A673 (cell line): ENCODE measurements around the gene CCR2. TPM values are rescaled to one million over a fixed set of nuclear protein-coding genes. Genes with fewer than 3 reads are reported as not detected.

Experiments used
- BruUV-seq: library from RNA; stranded (reverse); fragments of 400-500 nt; replicated peaks from 2 replicates; lab custom pipeline; 2021; lab: Mats Ljungman, UMichigan
- CTCF ChIA-PET: fragments of 300-600 bp; sonication (Branson Sonifier 250); formaldehyde crosslinking; loops from one replicate; lab custom pipeline; 2022; ENCODE audit warnings: antibody characterized with exemption; lab: Charles Lee
- POLR2A ChIA-PET: fragments of 300-600 bp; sonication (Branson Sonifier 250); formaldehyde crosslinking; loops from one replicate; lab custom pipeline; 2022; ENCODE audit warnings: antibody characterized with exemption; ENCODE audit not compliant: low non-redundant PET; lab: Charles Lee
- DNase-seq: peaks from one replicate; pipeline ENCODE4 v3.0.0-alpha.2; 2015; ENCODE audit warnings: low spot score
- H3K27ac ChIP-seq: fragments of 200-600 bp; sonication (generic); 2 replicates; pipeline ENCODE4 v1.5.1; 2016; ENCODE audit warnings: mixed run types, low read depth, mild to moderate bottlenecking, mixed read lengths, antibody characterized with exemption, low read length; ENCODE audit not compliant: poor library complexity, severe bottlenecking
- H3K27me3 ChIP-seq: fragments of 200-600 bp; sonication (generic); replicated peaks from 2 replicates; pipeline ENCODE4 v1.6.1; 2017; ENCODE audit warnings: mixed run types, low read depth, mild to moderate bottlenecking, mixed read lengths, antibody characterized with exemption, low read length; ENCODE audit not compliant: insufficient read depth, poor library complexity
- H3K36me3 ChIP-seq: fragments of 200-600 bp; sonication (generic); 2 replicates; pipeline ENCODE4 v1.6.1; 2016; ENCODE audit warnings: mixed run types, mild to moderate bottlenecking, mixed read lengths, antibody characterized with exemption, low read length; ENCODE audit not compliant: insufficient read depth, poor library complexity, severe bottlenecking
- H3K4me1 ChIP-seq: fragments of 200-600 bp; sonication (generic); 2 replicates; pipeline ENCODE4 v1.6.1; 2017; ENCODE audit warnings: mixed run types, mild to moderate bottlenecking, mixed read lengths, antibody characterized with exemption, low read length; ENCODE audit not compliant: insufficient read depth, poor library complexity, severe bottlenecking
- H3K4me3 ChIP-seq: fragments of 200-600 bp; sonication (generic); 2 replicates; pipeline ENCODE4 v1.5.1; 2016; ENCODE audit warnings: low read depth, mixed run types, mild to moderate bottlenecking, mixed read lengths, low read length; ENCODE audit not compliant: poor library complexity, severe bottlenecking
- H3K9me3 ChIP-seq: fragments of 200-600 bp; sonication (generic); 2 replicates; pipeline ENCODE4 v1.6.1; 2016; ENCODE audit warnings: mixed run types, low read depth, mild to moderate bottlenecking, mixed read lengths, antibody characterized with exemption, low read length; ENCODE audit not compliant: poor library complexity, severe bottlenecking
- EZH2 ChIP-seq: fragments of 200-600 bp; sonication (generic); IDR thresholded peaks from 2 replicates; pipeline ENCODE4 v1.6.1; 2017; ENCODE audit warnings: borderline replicate concordance, low read depth, mild to moderate bottlenecking, mixed read lengths, antibody characterized with exemption, low read length; ENCODE audit not compliant: poor library complexity, severe bottlenecking
- intact Hi-C: fragments of 100-400 bp; cut with micrococcal nuclease; formaldehyde crosslinking; loops from one replicate; pipeline ENCODE4 v1.10.0; 2022; ENCODE audit not compliant: unreplicated experiment
- total RNA-seq: library from RNA; stranded (reverse); gene quantifications from 2 replicates; pipeline ENCODE4 v1.2.3, GENCODE V29; 2021
- TF ChIP-seq, protein P1 (sequence below): fragments of 300-800, 200-600 bp; sonication (generic); conservative IDR thresholded peaks from 2 replicates; pipeline ENCODE4 v1.5.1; 2017; ENCODE audit warnings: low read depth, mild to moderate bottlenecking, antibody characterized with exemption, low read length, moderate library complexity, mixed read lengths

Gene CCR2
- total RNA-seq, 1 experiment from 2014 or later, result not detected

GRCh38 chr3:46334741-46335478 lies 19.0 kb upstream of the CCR2 start:
- Histone ChIP-seq H3K27ac (no peak overlapping the region), H3K9me3 (no peaks in the 10 kb centered on the region), H3K27me3 (no peaks in the 10 kb centered on the region), H3K4me3 (no peak overlapping the region), H3K36me3 (no peaks in the 10 kb centered on the region), H3K4me1 (no peaks in the 10 kb centered on the region)
- ChIA-PET CTCF (no interaction called here), POLR2A (no interaction called here)
- no peak for DNase-seq
- no TSS peak for BruUV-seq
- TF ChIP-seq EZH2, result no peak
- intact Hi-C loops, result no loop called here

DNA sequence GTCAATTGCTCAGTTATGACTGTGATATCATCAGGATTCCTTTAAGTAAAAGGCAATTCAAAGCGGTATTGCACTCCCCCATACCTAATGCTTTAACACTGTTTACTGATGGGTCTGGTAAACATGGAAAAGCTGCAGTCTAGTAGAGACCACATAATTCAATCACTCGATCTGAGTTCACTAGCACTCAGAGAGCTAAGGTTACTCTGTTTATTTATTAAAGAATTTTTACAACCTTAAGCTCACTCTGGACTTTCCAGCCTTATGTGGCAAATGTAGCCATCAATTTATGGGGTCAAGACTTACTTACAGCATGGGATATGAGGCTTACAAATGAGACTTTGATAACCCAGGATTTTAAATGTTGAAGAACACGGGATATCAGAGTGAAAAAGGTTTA lies 18.4 kb upstream of the CCR2 start:
- intact Hi-C loops, result no loop called here
- Histone ChIP-seq H3K9me3 (no peaks in the 10 kb centered on the region), H3K36me3 (no peaks in the 10 kb centered on the region), H3K27me3 (no peaks in the 10 kb centered on the region), H3K4me1 (no peaks in the 10 kb centered on the region), H3K4me3 (no peak overlapping the region), H3K27ac (no peak overlapping the region)
- no TSS peak for BruUV-seq
- DNase-seq, result no peak
- ChIA-PET POLR2A (no interaction called here), CTCF (no interaction called here)
- no peak for TF ChIP-seq EZH2
- TF ChIP-seq, protein P1, sequence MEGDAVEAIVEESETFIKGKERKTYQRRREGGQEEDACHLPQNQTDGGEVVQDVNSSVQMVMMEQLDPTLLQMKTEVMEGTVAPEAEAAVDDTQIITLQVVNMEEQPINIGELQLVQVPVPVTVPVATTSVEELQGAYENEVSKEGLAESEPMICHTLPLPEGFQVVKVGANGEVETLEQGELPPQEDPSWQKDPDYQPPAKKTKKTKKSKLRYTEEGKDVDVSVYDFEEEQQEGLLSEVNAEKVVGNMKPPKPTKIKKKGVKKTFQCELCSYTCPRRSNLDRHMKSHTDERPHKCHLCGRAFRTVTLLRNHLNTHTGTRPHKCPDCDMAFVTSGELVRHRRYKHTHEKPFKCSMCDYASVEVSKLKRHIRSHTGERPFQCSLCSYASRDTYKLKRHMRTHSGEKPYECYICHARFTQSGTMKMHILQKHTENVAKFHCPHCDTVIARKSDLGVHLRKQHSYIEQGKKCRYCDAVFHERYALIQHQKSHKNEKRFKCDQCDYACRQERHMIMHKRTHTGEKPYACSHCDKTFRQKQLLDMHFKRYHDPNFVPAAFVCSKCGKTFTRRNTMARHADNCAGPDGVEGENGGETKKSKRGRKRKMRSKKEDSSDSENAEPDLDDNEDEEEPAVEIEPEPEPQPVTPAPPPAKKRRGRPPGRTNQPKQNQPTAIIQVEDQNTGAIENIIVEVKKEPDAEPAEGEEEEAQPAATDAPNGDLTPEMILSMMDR, result no peak

- no peak for DNase-seq
- no peak overlapping the region for H3K4me3 ChIP-seq
- ChIA-PET POLR2A (no interaction called here), CTCF (no interaction called here)
- BruUV-seq, result no TSS peak
- H3K27ac ChIP-seq, result no peak overlapping the region
- H3K4me1 ChIP-seq, result no peaks in the 10 kb centered on the region
- no peak for TF ChIP-seq EZH2
- TF ChIP-seq, protein P1, result no peak
- no peaks in the 10 kb centered on the region for H3K9me3 ChIP-seq
- intact Hi-C loops, result no loop called here
- H3K36me3 ChIP-seq, result no peaks in the 10 kb centered on the region
- no peaks in the 10 kb centered on the region for H3K27me3 ChIP-seq
Observed at GRCh38 chr3:46337911-46338310, 16.0 kb upstream of the CCR2 start.

- CTCF ChIA-PET, result no interaction called here
- intact Hi-C loops, result no loop called here
Observed at GRCh38 chr3:46338840-46339239, 15.1 kb upstream of the CCR2 start.

More at GRCh38 chr3:46338840-46339239, 15.1 kb upstream of the CCR2 start:
- Histone ChIP-seq H3K27ac (no peak overlapping the region), H3K4me1 (no peaks in the 10 kb centered on the region), H3K9me3 (no peaks in the 10 kb centered on the region), H3K36me3 (no peaks in the 10 kb centered on the region), H3K4me3 (no peak overlapping the region), H3K27me3 (no peaks in the 10 kb centered on the region)
- POLR2A ChIA-PET, result no interaction called here
- DNase-seq, result no peak
- no peak for TF ChIP-seq EZH2
- TF ChIP-seq, protein P1, result no peak
- no TSS peak for BruUV-seq
